Measurements from ENCODE around the gene DEPP1.

DNA sequence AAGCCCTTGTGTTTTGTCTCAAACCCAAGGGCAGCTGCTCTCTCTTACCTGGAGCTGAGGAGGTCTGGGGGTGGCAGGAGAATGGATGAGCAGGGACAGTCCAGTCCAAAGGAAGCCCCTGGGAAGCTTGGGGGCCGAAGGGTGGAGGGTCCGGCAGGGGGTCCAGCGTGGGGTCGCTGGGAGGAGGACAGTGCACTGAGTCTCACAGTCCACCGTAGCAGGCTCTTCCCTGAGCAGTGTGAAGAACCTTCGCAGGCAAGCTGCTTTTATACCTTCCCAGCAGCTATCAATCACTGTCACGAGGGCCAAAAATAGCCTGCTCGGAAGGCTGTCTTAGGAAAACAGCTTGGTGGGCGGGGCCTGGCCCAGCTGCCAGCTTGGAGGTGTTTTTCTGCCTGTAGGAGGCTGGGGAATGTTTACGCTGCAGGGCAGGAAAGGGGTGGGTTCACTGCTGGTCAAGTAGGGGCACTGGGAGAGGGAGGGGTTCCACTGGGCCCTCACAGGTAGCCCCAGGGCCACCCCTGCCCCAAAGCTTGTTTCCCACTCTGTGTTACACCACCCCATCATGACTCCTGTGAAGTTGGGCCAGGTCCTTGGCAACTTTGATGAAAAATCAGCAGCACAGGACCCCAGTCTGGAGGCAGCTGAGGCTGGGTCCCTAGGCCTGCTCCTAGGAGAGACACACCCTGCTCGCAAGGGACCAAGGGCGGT lies at the start of gene DEPP1:
- TF ChIP-seq ZNF274 (IDR thresholded peaks at IDR 0.05; ENCODE audit: low read depth, low read length) (no peak), YY1 (IDR thresholded peaks at IDR 0.05; ENCODE audit: insufficient read depth, insufficient read length) (no peak), SUZ12 (IDR thresholded peaks at IDR 0.05; ENCODE audit: extremely low read depth, insufficient read depth, insufficient read length) (no peak)

All from NT2/D1 (cell line).